IgD-negative memory B cell (primary cell): ENCODE measurements around the gene LHFPL6. TPM values are rescaled to one million over a fixed set of nuclear protein-coding genes. Genes with fewer than 3 reads are reported as not detected.

Experiments used
- H3K27ac Mint-ChIP-seq, 3 donors: one replicate each; pipeline ENCODE4 v1.8.0; 2020 to 2022; ENCODE audit warnings: mild to moderate bottlenecking in 3 of 3, mixed read lengths in 3 of 3, moderate library complexity in 1 of 3
- H3K27me3 Mint-ChIP-seq: one replicate; pipeline ENCODE4 v1.8.0; 2021; ENCODE audit warnings: mixed read lengths
- H3K36me3 Mint-ChIP-seq: one replicate; pipeline ENCODE4 v1.8.0; 2020; ENCODE audit warnings: mild to moderate bottlenecking, mixed read lengths
- H3K4me1 Mint-ChIP-seq, 3 donors: one replicate each; pipeline ENCODE4 v1.8.0; 2020 to 2022; ENCODE audit warnings: mixed read lengths in 3 of 3, mild to moderate bottlenecking in 1 of 3
- H3K4me3 Mint-ChIP-seq, 4 donors: one replicate each; pipeline ENCODE4 v1.8.0; 2020 to 2022; ENCODE audit warnings: mild to moderate bottlenecking in 4 of 4, mixed read lengths in 4 of 4, moderate library complexity in 3 of 4
- H3K9me3 Mint-ChIP-seq, 3 donors: one replicate each; pipeline ENCODE4 v1.8.0; 2020 to 2021; ENCODE audit warnings: mixed read lengths in 3 of 3, mild to moderate bottlenecking in 1 of 3
- polyA plus RNA-seq: library from polyadenylated mRNA; unstranded; fragments of 300-500 nt; fragmentation: Illumina TruSeq; gene quantifications from one replicate; pipeline ENCODE4 v1.2.3, GENCODE V29; 2021

LHFPL6 gene
- polyA plus RNA-seq, 1 donor from 2014 or later: not detected

DNA sequence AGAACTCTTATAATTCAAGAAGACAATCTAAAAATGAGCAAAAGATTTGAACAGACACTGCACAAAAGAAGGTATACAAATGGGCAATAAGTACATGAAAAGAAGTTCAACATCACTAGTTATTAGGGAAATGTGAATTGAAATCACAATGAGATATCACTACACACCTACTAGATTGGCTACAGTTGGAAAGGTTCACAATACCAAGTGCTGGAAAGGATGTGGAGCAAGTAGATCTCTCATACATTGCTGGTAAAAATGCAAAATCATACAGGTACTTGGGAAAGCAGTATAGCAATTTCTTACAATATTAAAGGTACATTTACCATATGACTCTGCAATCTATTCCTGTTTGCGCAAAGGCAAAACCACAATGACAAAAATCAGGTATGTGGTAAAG, 145.7 kb downstream of the LHFPL6 start:
- Mint-ChIP-seq H3K27ac (no peak overlapping the region), H3K36me3 (peaks cover 2% of the 10 kb centered on the region), H3K4me3 (no peak overlapping the region), H3K27me3 (peaks cover 8% of the 10 kb centered on the region), H3K9me3 (peaks cover 2 to 9% (median 3%) of the 10 kb centered on the region in 3 donors), H3K4me1 (peaks cover 0 to 1% (median under 1%) of the 10 kb centered on the region in 3 donors)

- Mint-ChIP-seq H3K4me3 (no peak overlapping the region), H3K27me3 (peaks cover 3% of the 10 kb centered on the region), H3K36me3 (peaks cover 2% of the 10 kb centered on the region)
Observed at GRCh38 chr13:39455521-39456175, 147.3 kb downstream of the LHFPL6 start.

DNA sequence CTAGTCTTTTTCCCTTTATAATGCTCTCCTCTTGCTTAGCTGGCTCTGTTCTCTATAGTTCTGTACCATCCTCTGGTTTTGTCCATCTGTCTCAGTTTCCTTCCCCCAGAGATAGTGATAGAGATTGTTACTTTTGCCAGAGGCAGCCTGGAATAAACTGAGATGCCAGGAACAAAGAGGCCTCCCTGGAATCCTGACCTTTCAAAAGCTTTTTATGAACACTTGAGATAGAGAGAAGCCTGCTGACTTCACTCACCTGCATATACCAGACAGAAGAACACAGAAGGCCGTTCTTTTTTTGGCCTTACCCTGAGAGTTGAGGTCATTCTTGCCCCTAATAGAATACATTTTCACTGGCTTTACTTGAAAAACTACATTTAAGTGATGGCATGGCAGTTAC, 150.2 kb downstream of the LHFPL6 start:
- Mint-ChIP-seq H3K27ac (no peak overlapping the region), H3K4me3 (no peak overlapping the region), H3K4me1 (peaks cover 4 to 10% (median 10%) of the 10 kb centered on the region in 3 donors), H3K27me3 (no peaks in the 10 kb centered on the region), H3K9me3 (peaks cover 1 to 6% (median 2%) of the 10 kb centered on the region in 3 donors), H3K36me3 (peaks cover 2% of the 10 kb centered on the region)

More at GRCh38 chr13:39455521-39456175, 147.3 kb downstream of the LHFPL6 start:
- Mint-ChIP-seq H3K27ac (no peak overlapping the region), H3K4me1 (peaks cover 4 to 10% (median 10%) of the 10 kb centered on the region in 3 donors), H3K9me3 (peaks cover 2 to 9% (median 2%) of the 10 kb centered on the region in 3 donors)

- no peak overlapping the region for H3K4me3 Mint-ChIP-seq
Observed at GRCh38 chr13:39452417-39452816, 150.6 kb downstream of the LHFPL6 start.

GRCh38 chr13:39451860-39452301, 151.1 kb downstream of the LHFPL6 start:
- peak overlapping the region in 1 of 4 donors; percentile 13 for H3K4me3 Mint-ChIP-seq
- H3K4me1 Mint-ChIP-seq: peaks cover 4 to 10% (median 10%) of the 10 kb centered on the region in 3 donors
- peaks cover 0 to 2% (median 1%) of the 10 kb centered on the region in 3 donors for H3K9me3 Mint-ChIP-seq
- H3K27ac Mint-ChIP-seq: peak overlapping the region in 1 of 3 donors; percentile 80
- no peaks in the 10 kb centered on the region for H3K27me3 Mint-ChIP-seq
- peaks cover 2% of the 10 kb centered on the region for H3K36me3 Mint-ChIP-seq

More at GRCh38 chr13:39452417-39452816, 150.6 kb downstream of the LHFPL6 start:
- Mint-ChIP-seq H3K27me3 (no peaks in the 10 kb centered on the region), H3K27ac (no peak overlapping the region), H3K4me1 (peaks cover 4 to 10% (median 10%) of the 10 kb centered on the region in 3 donors), H3K9me3 (peaks cover 1 to 4% (median 2%) of the 10 kb centered on the region in 3 donors), H3K36me3 (peaks cover 2% of the 10 kb centered on the region)

DNA sequence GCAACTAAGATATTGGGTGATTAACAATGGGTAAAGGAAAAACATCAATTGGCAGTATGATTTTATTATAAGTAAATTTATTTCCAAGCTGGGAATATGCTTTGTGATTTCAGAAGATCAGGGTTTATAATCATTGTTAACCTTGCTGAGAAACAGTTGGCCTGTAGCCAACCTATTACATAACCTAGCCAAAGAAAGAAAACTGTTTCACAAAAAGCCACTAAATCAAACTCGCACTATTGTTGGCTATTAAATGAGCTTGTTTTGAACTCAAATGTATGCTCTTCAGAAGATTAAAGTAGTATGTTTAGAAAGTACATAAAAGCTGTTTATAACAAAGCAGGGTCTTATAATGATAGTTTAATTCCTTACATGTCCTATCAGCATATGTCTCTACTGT, 151.7 kb downstream of the LHFPL6 start:
- Mint-ChIP-seq H3K4me1 (peaks cover 4 to 10% (median 10%) of the 10 kb centered on the region in 3 donors), H3K36me3 (peaks cover 2% of the 10 kb centered on the region), H3K27ac (peak overlapping the region in 1 of 3 donors; percentile 80), H3K9me3 (peaks cover 0 to 2% (median 1%) of the 10 kb centered on the region in 3 donors), H3K27me3 (no peaks in the 10 kb centered on the region), H3K4me3 (peak overlapping the region in 1 of 4 donors; percentile 43)

GRCh38 chr13:39450176-39450575, 152.8 kb downstream of the LHFPL6 start:
- Mint-ChIP-seq H3K27ac (no peak overlapping the region), H3K27me3 (no peaks in the 10 kb centered on the region), H3K9me3 (peaks cover 0 to 2% (median 1%) of the 10 kb centered on the region in 3 donors), H3K36me3 (peaks cover 2% of the 10 kb centered on the region), H3K4me3 (no peak overlapping the region), H3K4me1 (peaks cover 4 to 10% (median 10%) of the 10 kb centered on the region in 3 donors)

GRCh38 chr13:39448834-39449233, 154.2 kb downstream of the LHFPL6 start:
- Mint-ChIP-seq H3K27ac (no peak overlapping the region), H3K9me3 (peaks cover 0 to 2% (median 1%) of the 10 kb centered on the region in 3 donors), H3K36me3 (peaks cover 2% of the 10 kb centered on the region), H3K4me3 (no peak overlapping the region), H3K27me3 (no peaks in the 10 kb centered on the region), H3K4me1 (peaks cover 4 to 10% (median 10%) of the 10 kb centered on the region in 3 donors)

GRCh38 chr13:39446865-39447264, 156.1 kb downstream of the LHFPL6 start:
- no peak overlapping the region for H3K27ac Mint-ChIP-seq
- no peaks in the 10 kb centered on the region for H3K27me3 Mint-ChIP-seq
- H3K4me3 Mint-ChIP-seq: no peak overlapping the region
- H3K4me1 Mint-ChIP-seq: peaks cover 1 to 5% (median 5%) of the 10 kb centered on the region in 3 donors
- H3K36me3 Mint-ChIP-seq: no peaks in the 10 kb centered on the region
- no peaks in the 10 kb centered on the region for H3K9me3 Mint-ChIP-seq

- Mint-ChIP-seq H3K4me1 (no peaks in the 10 kb centered on the region), H3K27me3 (no peaks in the 10 kb centered on the region), H3K36me3 (no peaks in the 10 kb centered on the region), H3K27ac (no peak overlapping the region), H3K4me3 (no peak overlapping the region), H3K9me3 (peaks cover 0 to under 1% (median 0%) of the 10 kb centered on the region in 3 donors)
Observed at GRCh38 chr13:39444866-39445265, 158.1 kb downstream of the LHFPL6 start.

DNA sequence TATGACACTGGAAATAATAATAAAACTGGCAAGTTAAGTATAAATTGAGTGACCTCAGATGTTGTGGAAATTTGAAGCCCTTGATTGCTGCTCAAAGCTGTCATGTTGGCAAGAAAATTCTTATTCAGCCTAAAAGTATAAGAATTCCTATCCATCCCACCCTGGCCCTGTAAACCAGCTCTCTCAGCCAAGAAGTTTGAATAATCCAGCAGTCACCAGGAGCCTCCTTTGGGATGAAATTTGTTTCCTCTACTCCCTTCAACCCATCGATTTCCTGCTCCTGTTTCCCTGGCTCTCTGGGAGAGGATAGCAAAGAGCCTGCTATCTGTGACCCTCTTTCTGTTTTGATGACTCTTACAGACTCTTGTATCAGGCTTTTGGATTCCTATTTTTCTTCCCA, 169.3 kb downstream of the LHFPL6 start:
- no peaks in the 10 kb centered on the region for H3K4me1 Mint-ChIP-seq
- H3K4me3 Mint-ChIP-seq: no peak overlapping the region
- no peaks in the 10 kb centered on the region for H3K36me3 Mint-ChIP-seq
- H3K27me3 Mint-ChIP-seq: peaks cover 12% of the 10 kb centered on the region
- peaks cover 4 to 5% (median 5%) of the 10 kb centered on the region in 3 donors for H3K9me3 Mint-ChIP-seq
- H3K27ac Mint-ChIP-seq: no peak overlapping the region

DNA sequence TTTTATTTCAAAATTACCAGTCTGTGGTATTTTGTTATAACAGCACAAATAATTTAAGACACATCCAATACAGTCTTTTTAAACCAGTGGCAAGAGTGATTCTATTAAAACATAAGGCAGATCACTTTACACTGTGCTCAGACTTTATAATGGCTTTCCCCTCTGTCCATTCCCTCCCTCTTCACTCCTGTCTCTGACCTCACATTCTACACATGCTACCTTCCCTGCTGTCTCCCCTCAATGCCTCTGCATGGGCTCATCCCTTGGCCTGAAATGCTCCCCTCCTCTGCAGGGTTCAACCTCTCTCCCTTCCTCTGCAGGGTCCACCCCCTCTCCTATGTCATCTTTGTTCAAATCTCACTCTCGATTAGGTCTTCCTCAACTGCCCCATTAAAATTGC, 170.8 kb downstream of the LHFPL6 start:
- Mint-ChIP-seq H3K36me3 (no peaks in the 10 kb centered on the region), H3K9me3 (peaks cover 0 to 5% (median 4%) of the 10 kb centered on the region in 3 donors), H3K4me1 (no peaks in the 10 kb centered on the region), H3K27ac (no peak overlapping the region), H3K4me3 (no peak overlapping the region), H3K27me3 (peaks cover 12% of the 10 kb centered on the region)

DNA sequence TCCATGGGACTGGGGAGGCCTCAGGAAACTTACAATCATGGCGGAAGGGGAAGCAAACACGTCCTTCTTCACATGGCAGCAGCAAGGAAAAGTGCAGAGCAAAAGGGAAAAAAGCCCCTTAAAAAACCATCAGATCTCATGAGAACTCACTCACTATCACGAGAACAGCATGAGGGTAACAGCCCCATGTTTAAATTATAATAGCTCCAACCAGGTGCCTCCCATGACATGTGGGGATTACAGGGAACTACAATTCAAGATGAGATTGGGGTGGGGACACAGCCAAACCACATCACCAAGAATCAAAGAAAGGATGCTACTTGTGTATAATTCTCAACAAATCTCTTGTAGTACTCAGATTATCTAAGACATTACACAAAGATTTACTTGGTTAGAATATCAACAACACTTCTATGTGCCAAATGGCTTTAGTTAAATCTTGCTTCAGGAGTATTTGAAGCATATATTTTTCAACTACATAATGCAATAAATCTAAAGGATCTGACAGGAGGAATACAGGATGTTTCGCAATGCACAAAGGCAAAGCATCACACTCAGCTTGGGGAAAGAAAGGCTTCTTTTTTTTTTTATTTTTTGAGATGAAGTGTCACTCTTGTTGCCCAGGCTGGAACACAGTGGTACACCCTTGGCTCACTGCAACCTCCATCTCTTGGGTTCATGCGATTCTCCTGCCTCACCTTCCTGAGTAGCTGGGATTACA, 180.0 kb downstream of the LHFPL6 start:
- Mint-ChIP-seq H3K4me3 (no peak overlapping the region), H3K36me3 (peaks cover 1% of the 10 kb centered on the region), H3K9me3 (peaks cover 0 to 1% (median 0%) of the 10 kb centered on the region in 3 donors), H3K27ac (peak overlapping the region in 1 of 3 donors; percentile 41), H3K27me3 (no peaks in the 10 kb centered on the region), H3K4me1 (no peaks in the 10 kb centered on the region)

DNA sequence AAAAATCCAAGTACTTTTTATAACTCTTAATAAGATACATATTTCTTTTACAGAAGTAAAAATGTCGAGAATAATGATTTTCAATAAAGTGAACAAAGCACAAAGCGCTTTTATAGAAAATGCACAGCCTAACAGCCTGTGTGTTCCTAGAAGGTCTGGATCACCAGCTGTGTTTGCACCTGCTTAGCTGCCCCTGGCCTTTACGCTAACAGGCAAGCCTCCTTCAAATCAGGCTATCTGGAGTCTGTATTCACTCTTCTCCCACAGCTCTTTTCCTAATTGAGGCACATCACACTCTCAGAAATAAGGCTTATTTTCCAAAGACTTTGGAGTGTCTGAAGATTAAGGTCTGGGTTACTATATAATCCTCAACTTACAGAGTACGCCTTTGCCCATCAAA, 183.1 kb downstream of the LHFPL6 start:
- Mint-ChIP-seq H3K27me3 (no peaks in the 10 kb centered on the region), H3K27ac (no peak overlapping the region), H3K4me1 (peaks cover 0 to 2% (median under 1%) of the 10 kb centered on the region in 3 donors)

DNA sequence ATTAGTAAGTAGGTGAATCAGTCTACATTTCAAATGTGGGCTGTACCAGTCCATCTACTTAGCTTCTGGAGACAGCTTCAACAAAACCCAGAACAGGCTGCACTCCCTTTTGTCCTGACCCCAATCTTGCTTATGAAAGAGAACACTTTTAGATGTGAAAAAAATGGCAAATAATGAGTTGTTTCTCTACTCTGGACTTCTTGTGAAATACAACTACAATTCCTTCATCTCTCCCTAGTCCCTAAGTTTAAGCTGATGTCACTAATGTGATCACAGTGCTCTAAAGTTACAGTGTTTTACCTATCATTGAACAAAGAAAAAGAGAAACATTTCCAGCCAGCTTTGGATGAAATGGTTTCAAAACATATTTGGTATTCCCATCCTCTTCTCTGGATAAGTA, 183.9 kb downstream of the LHFPL6 start:
- Mint-ChIP-seq H3K36me3 (no peaks in the 10 kb centered on the region), H3K4me3 (no peak overlapping the region), H3K27me3 (no peaks in the 10 kb centered on the region), H3K27ac (no peak overlapping the region), H3K4me1 (peaks cover 0 to 9% (median 7%) of the 10 kb centered on the region in 3 donors), H3K9me3 (peaks cover 0 to 1% (median 0%) of the 10 kb centered on the region in 3 donors)

More for the DNA sequence above, 183.1 kb downstream of the LHFPL6 start:
- Mint-ChIP-seq H3K4me3 (no peak overlapping the region), H3K36me3 (no peaks in the 10 kb centered on the region), H3K9me3 (peaks cover 0 to 1% (median 0%) of the 10 kb centered on the region in 3 donors)
